Urothelium cell line (cell line): Measurements from ENCODE around the gene NUMB.
A peak's percentile ranks its signal among the peaks of the same experiment; 100 is the strongest.

Source experiments
- DNase-seq: peaks from one replicate; pipeline ENCODE4 v3.0.0; 2011; ENCODE audit warnings: low spot score, mixed read lengths
- FAIRE-seq: peaks from 2 replicates; lab custom pipeline; 2011; peaks lifted over from hg19 to GRCh38; lab: Jason Lieb, UNC

NUMB gene

GRCh38 chr14:73264080-73264884 is 194.1 kb downstream of the NUMB start:
- DNase-seq (no peak), FAIRE-seq (peak; percentile 70)

GRCh38 chr14:73263606-73264005 is 194.7 kb downstream of the NUMB start:
- FAIRE-seq = peak; percentile 42
- DNase-seq = no peak

- no peak for FAIRE-seq
Measured at GRCh38 chr14:73262427-73263183, 195.7 kb downstream of the NUMB start.

GRCh38 chr14:73261520-73262426 is 196.6 kb downstream of the NUMB start:
- DNase-seq = no peak
- FAIRE-seq = peak; percentile 74

More at GRCh38 chr14:73262427-73263183, 195.7 kb downstream of the NUMB start:
- no peak for DNase-seq

- DNase-seq = no peak
- no peak for FAIRE-seq
Measured at GRCh38 chr14:73261075-73261474, 197.3 kb downstream of the NUMB start.

GRCh38 chr14:73260574-73260973 is 197.8 kb downstream of the NUMB start:
- FAIRE-seq (peak; percentile 50), DNase-seq (no peak)

GRCh38 chr14:73259837-73260236 is 198.5 kb downstream of the NUMB start:
- no peak for FAIRE-seq
- no peak for DNase-seq

- peak; percentile 85 for FAIRE-seq
- DNase-seq = no peak
Measured at GRCh38 chr14:73258845-73259611, 199.3 kb downstream of the NUMB start.

GRCh38 chr14:73258076-73258475 is 200.3 kb downstream of the NUMB start:
- FAIRE-seq = no peak
- no peak for DNase-seq

- FAIRE-seq = peak; percentile 23
- no peak for DNase-seq
Measured at GRCh38 chr14:73255693-73256225, 202.6 kb downstream of the NUMB start.

- DNase-seq (no peak), FAIRE-seq (no peak)
Measured at GRCh38 chr14:73255005-73255400, 203.3 kb downstream of the NUMB start.

GRCh38 chr14:73254247-73255004 is 203.9 kb downstream of the NUMB start:
- peak; percentile 87 for FAIRE-seq
- no peak for DNase-seq

GRCh38 chr14:73253721-73254120 is 204.6 kb downstream of the NUMB start:
- DNase-seq = no peak
- FAIRE-seq = no peak

GRCh38 chr14:73253323-73253610 is 205.1 kb downstream of the NUMB start:
- DNase-seq (no peak), FAIRE-seq (peak; percentile 37)

GRCh38 chr14:73252491-73253322 is 205.6 kb downstream of the NUMB start:
- DNase-seq (no peak), FAIRE-seq (peak; percentile 86)

GRCh38 chr14:73251516-73252215 is 206.7 kb downstream of the NUMB start:
- peak; percentile 77 for FAIRE-seq
- no peak for DNase-seq

- DNase-seq (no peak), FAIRE-seq (peak; percentile 56)
Measured at GRCh38 chr14:73250781-73251500, 207.4 kb downstream of the NUMB start.
